ENCODE results near the gene ARID3A.

- TF ChIP-seq IRF2 (CRISPR knock-in tag; IDR thresholded peaks at IDR 0.05; ENCODE audit: borderline replicate concordance, low read depth) (no peak), CTCF (IDR thresholded peaks at IDR 0.05) (no peak), ZNF138 (CRISPR knock-in tag; conservative IDR thresholded peaks at IDR 0.05) (no peak), AR (CRISPR knock-in tag; IDR thresholded peaks at IDR 0.05) (no peak), MAX (CRISPR knock-in tag; IDR thresholded peaks at IDR 0.05) (no peak), SP1 (CRISPR knock-in tag; conservative IDR thresholded peaks at IDR 0.05) (no peak), MLX (CRISPR knock-in tag; IDR thresholded peaks at IDR 0.05) (no peak), TP53 (CRISPR knock-in tag; IDR thresholded peaks at IDR 0.05) (no peak)
Observed at GRCh38 chr19:1009981-1010538, 84.2 kb downstream of the ARID3A start.

Data from WTC11 (cell line).